Measurements from ENCODE around the gene ETDA. TPM values are rescaled to one million over a fixed set of nuclear protein-coding genes. Genes with fewer than 3 reads are reported as not detected.
A peak's percentile ranks its signal among the peaks of the same experiment; 100 is the strongest.
"Not testable (repeated sequence)": the region's sequence is repeated elsewhere in the genome, so short reads cannot be mapped to it uniquely, and the experiment has no call there.

ETDA gene
- total RNA-seq (not detected), total RNA-seq (0 to 0.07 (median 0) reads per million in 172 experiments)
- not detected for polyA plus RNA-seq (2013, experiment 1 of 2)
- not detected for polyA plus RNA-seq (2013, experiment 2 of 2)

- POLR2A ChIA-PET; H3K4me1 Mint-ChIP-seq (ENCODE audit: low read depth); CTCF ChIA-PET; H3K27me3 ChIP-seq (ENCODE audit: control insufficient read depth in 1 of 2, insufficient read depth in 2 of 2, low read length in 2 of 2); ATAC-seq (ENCODE audit: poor library complexity); H3K4me3 ChIP-seq (ENCODE audit: low read length); DNase-seq; intact Hi-C loops (cut with DNase I, micrococcal nuclease); H3K27ac Mint-ChIP-seq; H3K4me3 Mint-ChIP-seq; H3K36me3 ChIP-seq (ENCODE audit: insufficient read depth, low read length); H3K27ac ChIP-seq (ENCODE audit: low read depth in 1 of 2, low read length in 2 of 2); H3K27me3 Mint-ChIP-seq; H3K9me3 Mint-ChIP-seq; H3K36me3 Mint-ChIP-seq (ENCODE audit: low read depth); H3K4me1 ChIP-seq (ENCODE audit: insufficient read depth, low read length); H3K9me3 ChIP-seq (ENCODE audit: control insufficient read depth in 1 of 2, insufficient read depth in 1 of 2, low read length in 2 of 2): not testable (repeated sequence)
Observed at GRCh38 chrX:135252011-135252518, at the start of gene ETDA. ETDA (plus strand) TSS chrX:135252061; CDS start chrX:135253277, 1,216 bp downstream.

GRCh38 chrX:135206427-135206826, 45.4 kb upstream of the ETDA start:
- ATAC-seq (ENCODE audit: poor library complexity); H3K4me1 ChIP-seq (ENCODE audit: insufficient read depth, low read length); H3K4me3 Mint-ChIP-seq; H3K36me3 ChIP-seq (ENCODE audit: insufficient read depth, low read length); H3K4me3 ChIP-seq (ENCODE audit: low read length); CTCF ChIA-PET; H3K9me3 ChIP-seq (ENCODE audit: control insufficient read depth in 1 of 2, insufficient read depth in 1 of 2, low read length in 2 of 2); H3K36me3 Mint-ChIP-seq (ENCODE audit: low read depth); intact Hi-C loops (cut with DNase I, micrococcal nuclease); H3K9me3 Mint-ChIP-seq; H3K27ac ChIP-seq (ENCODE audit: low read depth in 1 of 2, low read length in 2 of 2); H3K4me1 Mint-ChIP-seq (ENCODE audit: low read depth); POLR2A ChIA-PET; H3K27ac Mint-ChIP-seq: not testable (repeated sequence)
- H3K27me3 Mint-ChIP-seq = peaks cover 12% of the 10 kb centered on the region
- peak; percentile 50 for TF ChIP-seq CTCF (IDR thresholded peaks at IDR 0.05)
- peak in 5 of 14 experiments; percentile 0 to 35 (median 7) for DNase-seq
- H3K27me3 ChIP-seq (ENCODE audit: control insufficient read depth in 1 of 2, insufficient read depth in 2 of 2, low read length in 2 of 2) = peaks cover 0 to 10% of the 10 kb centered on the region in 2 experiments

- H3K4me3 Mint-ChIP-seq = no peak overlapping the region
- ATAC-seq (ENCODE audit: poor library complexity) (no peak), DNase-seq (peak in 3 of 14 experiments; percentile 6 to 28 (median 7))
- Histone ChIP-seq H3K27ac (ENCODE audit: low read depth in 1 of 2, low read length in 2 of 2) (no peak overlapping the region), H3K27me3 (ENCODE audit: control insufficient read depth in 1 of 2, insufficient read depth in 2 of 2, low read length in 2 of 2) (no peaks in the 10 kb centered on the region), H3K9me3 (ENCODE audit: control insufficient read depth in 1 of 2, insufficient read depth in 1 of 2, low read length in 2 of 2) (no peaks in the 10 kb centered on the region), H3K4me1 (ENCODE audit: insufficient read depth, low read length) (no peaks in the 10 kb centered on the region), H3K36me3 (ENCODE audit: insufficient read depth, low read length) (no peaks in the 10 kb centered on the region), H3K4me3 (ENCODE audit: low read length) (no peak overlapping the region)
- CTCF ChIA-PET = no interaction called here
- intact Hi-C loops (cut with DNase I, micrococcal nuclease) = no loop called here
- no peaks in the 10 kb centered on the region for H3K27me3 Mint-ChIP-seq
- POLR2A ChIA-PET = no interaction called here
- no peaks in the 10 kb centered on the region for H3K9me3 Mint-ChIP-seq
- no peak overlapping the region for H3K27ac Mint-ChIP-seq
- no peaks in the 10 kb centered on the region for H3K4me1 Mint-ChIP-seq (ENCODE audit: low read depth)
- TF ChIP-seq CTCF (IDR thresholded peaks at IDR 0.05) = no peak
- no peaks in the 10 kb centered on the region for H3K36me3 Mint-ChIP-seq (ENCODE audit: low read depth)
Observed at GRCh38 chrX:135213200-135213844, 38.5 kb upstream of the ETDA start.

- CTCF ChIA-PET; DNase-seq; H3K27me3 Mint-ChIP-seq; H3K36me3 Mint-ChIP-seq (ENCODE audit: low read depth); H3K4me1 Mint-ChIP-seq (ENCODE audit: low read depth); H3K4me1 ChIP-seq (ENCODE audit: insufficient read depth, low read length); POLR2A ChIA-PET; H3K4me3 ChIP-seq (ENCODE audit: low read length); H3K4me3 Mint-ChIP-seq; H3K9me3 ChIP-seq (ENCODE audit: control insufficient read depth in 1 of 2, insufficient read depth in 1 of 2, low read length in 2 of 2); H3K27ac Mint-ChIP-seq; ATAC-seq (ENCODE audit: poor library complexity); H3K27ac ChIP-seq (ENCODE audit: low read depth in 1 of 2, low read length in 2 of 2); H3K9me3 Mint-ChIP-seq; H3K36me3 ChIP-seq (ENCODE audit: insufficient read depth, low read length); intact Hi-C loops (cut with DNase I, micrococcal nuclease); H3K27me3 ChIP-seq (ENCODE audit: control insufficient read depth in 1 of 2, insufficient read depth in 2 of 2, low read length in 2 of 2): not testable (repeated sequence)
Observed at GRCh38 chrX:135245989-135246388, 5.9 kb upstream of the ETDA start.

GRCh38 chrX:135256087-135256684, 4.3 kb downstream of the ETDA start:
- H3K4me1 ChIP-seq (ENCODE audit: insufficient read depth, low read length); H3K4me1 Mint-ChIP-seq (ENCODE audit: low read depth); H3K36me3 Mint-ChIP-seq (ENCODE audit: low read depth); H3K9me3 Mint-ChIP-seq; H3K4me3 ChIP-seq (ENCODE audit: low read length); H3K27me3 ChIP-seq (ENCODE audit: control insufficient read depth in 1 of 2, insufficient read depth in 2 of 2, low read length in 2 of 2); CTCF ChIA-PET; H3K36me3 ChIP-seq (ENCODE audit: insufficient read depth, low read length); POLR2A ChIA-PET; H3K27ac Mint-ChIP-seq; DNase-seq; H3K4me3 Mint-ChIP-seq; H3K27me3 Mint-ChIP-seq; H3K9me3 ChIP-seq (ENCODE audit: control insufficient read depth in 1 of 2, insufficient read depth in 1 of 2, low read length in 2 of 2); ATAC-seq (ENCODE audit: poor library complexity); H3K27ac ChIP-seq (ENCODE audit: low read depth in 1 of 2, low read length in 2 of 2); intact Hi-C loops (cut with DNase I, micrococcal nuclease): not testable (repeated sequence)
